GM18861 (cell line): ENCODE measurements around the gene CCNQ.

Experiments
- ATAC-seq: cut with Tn5 transposase; IDR thresholded peaks from one replicate; pipeline ENCODE4 v1.9.1; 2021; ENCODE audit not compliant: unreplicated experiment

CCNQ gene

DNA sequence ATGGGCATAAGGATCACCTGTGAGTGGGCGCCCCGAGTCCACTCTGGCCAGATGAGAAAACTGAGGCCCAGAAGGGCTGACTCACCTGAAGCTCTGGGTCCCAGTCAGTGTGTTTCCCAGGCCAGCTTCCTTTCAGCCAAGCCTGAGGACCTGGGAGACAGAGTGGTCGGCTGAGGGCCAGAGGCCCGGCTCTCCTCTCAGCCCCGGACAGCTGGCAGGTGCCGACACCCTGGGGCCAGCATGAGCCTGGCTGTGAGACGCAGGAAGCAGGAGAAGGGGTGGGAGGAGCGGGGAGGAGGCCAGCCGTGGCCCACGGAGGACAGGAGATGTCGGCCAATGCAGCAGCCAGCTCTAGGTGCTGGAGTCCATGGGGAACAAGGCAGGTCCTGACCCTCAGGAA, 52.6 kb downstream of the CCNQ start:
- ATAC-seq: no peak

DNA sequence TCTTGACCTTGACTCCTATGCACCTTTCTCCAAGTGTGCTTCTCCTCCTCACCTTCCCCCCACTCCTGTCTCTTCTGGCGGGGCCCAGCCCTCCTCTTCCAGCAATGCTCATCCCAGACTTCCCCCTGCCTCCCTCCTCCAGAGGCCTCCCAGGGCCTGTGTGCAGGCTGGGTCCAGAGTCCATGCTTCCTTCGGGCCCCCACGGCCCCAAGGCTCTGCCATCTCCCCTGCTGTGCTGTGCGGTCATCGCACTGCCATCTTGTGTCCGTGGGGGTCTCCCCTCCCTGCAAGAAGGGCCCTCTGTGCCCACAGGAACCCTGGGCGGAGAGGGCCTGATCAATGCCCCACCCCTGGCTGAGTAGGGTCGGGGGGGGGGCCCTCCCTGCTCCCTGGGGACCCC, 54.2 kb downstream of the CCNQ start:
- no peak for ATAC-seq

DNA sequence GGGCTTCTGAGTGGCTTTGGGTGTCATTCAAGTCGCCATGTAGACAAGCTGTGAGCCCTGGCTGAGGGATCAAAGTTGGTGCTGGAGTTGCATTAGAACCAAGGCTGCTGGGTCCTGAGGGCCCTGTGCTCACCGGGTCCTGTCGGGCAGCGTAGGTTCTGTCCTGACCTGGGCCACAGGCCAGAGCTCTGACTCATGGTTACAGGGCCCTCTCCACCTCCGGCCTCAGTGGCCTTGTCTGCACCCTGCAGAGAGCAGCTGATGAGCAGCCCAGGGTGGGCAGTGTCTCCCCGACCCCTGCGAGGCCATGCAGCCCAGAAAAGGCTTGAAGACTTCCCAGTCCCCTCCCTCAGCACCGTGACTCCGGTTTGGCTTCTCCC, 59.0 kb downstream of the CCNQ start:
- no peak for ATAC-seq

DNA sequence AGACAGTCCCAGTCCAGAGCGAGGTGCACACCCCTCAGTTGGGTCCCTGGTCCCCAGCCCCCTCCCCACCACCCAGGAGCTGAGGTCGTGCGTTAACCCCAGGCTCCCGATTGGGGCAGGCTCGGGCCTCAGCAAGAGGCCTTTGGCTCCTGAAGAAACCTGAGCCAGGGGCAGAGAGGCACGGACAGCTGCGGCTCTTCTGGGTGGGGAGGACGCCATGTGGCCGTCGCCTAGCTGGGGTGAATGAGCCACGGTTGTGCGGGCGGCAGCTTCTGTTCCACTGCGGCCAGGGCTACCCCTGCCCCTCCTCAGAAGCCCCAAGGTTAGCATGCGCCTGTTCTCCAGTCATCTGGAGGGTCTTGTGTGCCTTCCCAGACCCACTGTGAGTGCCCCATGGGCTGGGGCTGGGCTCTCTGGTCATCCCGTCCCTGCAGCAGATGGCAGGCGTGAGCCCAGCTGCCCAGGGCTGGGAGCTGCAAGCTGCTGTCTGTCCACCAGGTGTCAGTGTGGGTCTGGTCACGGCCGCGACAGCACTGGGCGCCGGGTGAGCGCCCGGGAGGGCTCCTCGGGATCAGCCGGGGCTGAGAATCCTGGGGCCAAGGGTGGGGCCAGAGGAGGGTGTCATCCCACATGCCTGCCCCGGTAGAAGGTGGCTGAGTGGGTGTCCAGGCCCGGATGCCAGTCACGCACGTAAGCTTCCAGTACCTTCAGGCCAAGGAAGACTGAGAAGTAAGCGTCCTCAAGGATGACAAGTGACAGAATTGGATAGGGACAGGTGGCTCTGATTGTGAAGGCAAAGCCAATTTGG, 59.6 kb downstream of the CCNQ start:
- no peak for ATAC-seq

DNA sequence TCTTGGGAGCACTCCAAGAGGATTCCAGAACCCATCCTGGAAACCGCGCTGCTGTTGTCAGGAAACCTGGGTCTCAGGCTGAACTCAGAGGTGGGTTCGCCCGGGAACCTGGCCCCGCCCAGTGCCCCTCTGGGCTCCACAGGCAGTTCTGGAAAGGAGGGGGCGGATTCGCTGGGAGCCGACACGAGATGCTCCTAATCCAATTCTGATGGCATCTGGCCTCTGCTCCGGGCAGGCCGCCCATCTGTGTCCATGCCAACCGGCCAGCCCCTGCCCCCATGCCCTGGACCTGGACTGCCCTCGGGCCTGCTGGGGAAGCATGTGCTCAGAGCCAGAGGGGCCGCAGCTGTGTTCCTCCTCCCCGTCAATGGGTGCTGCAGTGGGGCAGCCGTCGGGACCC, 60.5 kb downstream of the CCNQ start:
- ATAC-seq: no peak
